Measurements from ENCODE around the gene FBXO24.

The FBXO24 gene

GRCh38 chr7:100600730-100601038 is 14.6 kb downstream of the FBXO24 start:
- DNase-seq (ENCODE audit: low read depth), result no peak
- no peak for TF ChIP-seq CTCF (conservative IDR thresholded peaks at IDR 0.05; ENCODE audit: low read depth, low read length)
- no peak overlapping the region for H3K4me3 ChIP-seq (ENCODE audit: low read depth, low read length)

- TF ChIP-seq CTCF (conservative IDR thresholded peaks at IDR 0.05; ENCODE audit: low read depth, low read length), result no peak
- H3K4me3 ChIP-seq (ENCODE audit: low read depth, low read length), result peak overlapping the region; percentile 63
- peak; percentile 73 for DNase-seq (ENCODE audit: low read depth)
Measured at GRCh38 chr7:100602889-100603725, 17.0 kb downstream of the FBXO24 start.

- TF ChIP-seq CTCF (conservative IDR thresholded peaks at IDR 0.05; ENCODE audit: low read depth, low read length), result no peak
- DNase-seq (ENCODE audit: low read depth), result peak; percentile 34
- H3K4me3 ChIP-seq (ENCODE audit: low read depth, low read length), result peak overlapping the region; percentile 63
Measured at GRCh38 chr7:100603726-100604027, 17.5 kb downstream of the FBXO24 start.

- DNase-seq (ENCODE audit: low read depth), result peak; percentile 64
- peak overlapping the region; percentile 63 for H3K4me3 ChIP-seq (ENCODE audit: low read depth, low read length)
- peak; percentile 54 for TF ChIP-seq CTCF (conservative IDR thresholded peaks at IDR 0.05; ENCODE audit: low read depth, low read length)
Measured at GRCh38 chr7:100604028-100604975, 18.2 kb downstream of the FBXO24 start.

- DNase-seq (ENCODE audit: low read depth), result no peak
- no peak for TF ChIP-seq CTCF (conservative IDR thresholded peaks at IDR 0.05; ENCODE audit: low read depth, low read length)
- peak overlapping the region; percentile 63 for H3K4me3 ChIP-seq (ENCODE audit: low read depth, low read length)
Measured at GRCh38 chr7:100604976-100605911, 19.1 kb downstream of the FBXO24 start.

- TF ChIP-seq CTCF (conservative IDR thresholded peaks at IDR 0.05; ENCODE audit: low read depth, low read length), result no peak
- no peak for DNase-seq (ENCODE audit: low read depth)
- H3K4me3 ChIP-seq (ENCODE audit: low read depth, low read length), result no peak overlapping the region
Measured at GRCh38 chr7:100606313-100606712, 20.2 kb downstream of the FBXO24 start.

Data from choroid plexus epithelial cell (primary cell).